ENCODE results near the gene BAX. TPM values are rescaled to one million over a fixed set of nuclear protein-coding genes. Genes with fewer than 3 reads are reported as not detected.

BAX gene
- total and polyA plus RNA-seq, 2 of the 13 experiments (the other 11 are each of a cell fraction or from before 2014, with no cell fraction given) = 139 to 176 TPM

DNA sequence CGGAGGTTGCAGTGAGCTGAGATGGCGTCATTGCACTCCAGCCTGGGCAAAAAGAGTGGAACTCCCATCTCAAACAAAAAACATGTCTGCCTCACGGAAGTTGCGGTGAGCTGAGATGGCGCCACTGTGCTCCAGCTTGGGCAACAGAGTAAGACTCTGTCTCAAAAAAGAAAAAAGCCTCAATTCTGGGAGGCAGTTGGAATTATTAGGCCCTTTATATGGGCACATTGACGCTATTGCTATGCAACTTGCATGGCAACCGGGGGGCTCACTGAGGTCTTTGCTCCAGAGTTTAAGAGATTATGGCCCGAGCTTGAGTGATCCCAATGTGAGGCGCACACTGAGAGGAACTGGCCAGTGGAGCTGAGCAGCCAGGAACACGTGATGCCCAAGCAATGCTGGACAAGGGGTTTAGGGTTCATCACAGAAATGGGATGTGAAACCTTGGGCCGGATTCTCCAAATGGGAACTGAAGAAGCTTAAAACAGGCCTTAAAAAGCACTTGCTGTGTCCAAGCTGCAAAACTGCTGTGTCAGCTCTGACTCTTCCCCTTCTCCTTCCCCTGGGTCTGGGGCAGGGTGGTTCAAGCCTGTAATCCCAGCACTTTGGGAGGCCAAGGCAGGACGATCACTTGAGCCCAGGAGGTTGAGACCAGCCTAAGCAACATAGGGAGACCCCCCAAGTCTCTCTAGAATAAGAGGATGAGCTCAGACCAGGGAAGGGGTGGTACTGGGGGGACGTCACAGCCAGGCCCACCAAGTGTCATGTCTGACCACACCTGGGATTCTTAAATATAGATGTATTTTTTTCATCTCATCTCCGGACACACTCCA, 12.9 kb downstream of the BAX start (continued):
- TF ChIP-seq, protein P1, sequence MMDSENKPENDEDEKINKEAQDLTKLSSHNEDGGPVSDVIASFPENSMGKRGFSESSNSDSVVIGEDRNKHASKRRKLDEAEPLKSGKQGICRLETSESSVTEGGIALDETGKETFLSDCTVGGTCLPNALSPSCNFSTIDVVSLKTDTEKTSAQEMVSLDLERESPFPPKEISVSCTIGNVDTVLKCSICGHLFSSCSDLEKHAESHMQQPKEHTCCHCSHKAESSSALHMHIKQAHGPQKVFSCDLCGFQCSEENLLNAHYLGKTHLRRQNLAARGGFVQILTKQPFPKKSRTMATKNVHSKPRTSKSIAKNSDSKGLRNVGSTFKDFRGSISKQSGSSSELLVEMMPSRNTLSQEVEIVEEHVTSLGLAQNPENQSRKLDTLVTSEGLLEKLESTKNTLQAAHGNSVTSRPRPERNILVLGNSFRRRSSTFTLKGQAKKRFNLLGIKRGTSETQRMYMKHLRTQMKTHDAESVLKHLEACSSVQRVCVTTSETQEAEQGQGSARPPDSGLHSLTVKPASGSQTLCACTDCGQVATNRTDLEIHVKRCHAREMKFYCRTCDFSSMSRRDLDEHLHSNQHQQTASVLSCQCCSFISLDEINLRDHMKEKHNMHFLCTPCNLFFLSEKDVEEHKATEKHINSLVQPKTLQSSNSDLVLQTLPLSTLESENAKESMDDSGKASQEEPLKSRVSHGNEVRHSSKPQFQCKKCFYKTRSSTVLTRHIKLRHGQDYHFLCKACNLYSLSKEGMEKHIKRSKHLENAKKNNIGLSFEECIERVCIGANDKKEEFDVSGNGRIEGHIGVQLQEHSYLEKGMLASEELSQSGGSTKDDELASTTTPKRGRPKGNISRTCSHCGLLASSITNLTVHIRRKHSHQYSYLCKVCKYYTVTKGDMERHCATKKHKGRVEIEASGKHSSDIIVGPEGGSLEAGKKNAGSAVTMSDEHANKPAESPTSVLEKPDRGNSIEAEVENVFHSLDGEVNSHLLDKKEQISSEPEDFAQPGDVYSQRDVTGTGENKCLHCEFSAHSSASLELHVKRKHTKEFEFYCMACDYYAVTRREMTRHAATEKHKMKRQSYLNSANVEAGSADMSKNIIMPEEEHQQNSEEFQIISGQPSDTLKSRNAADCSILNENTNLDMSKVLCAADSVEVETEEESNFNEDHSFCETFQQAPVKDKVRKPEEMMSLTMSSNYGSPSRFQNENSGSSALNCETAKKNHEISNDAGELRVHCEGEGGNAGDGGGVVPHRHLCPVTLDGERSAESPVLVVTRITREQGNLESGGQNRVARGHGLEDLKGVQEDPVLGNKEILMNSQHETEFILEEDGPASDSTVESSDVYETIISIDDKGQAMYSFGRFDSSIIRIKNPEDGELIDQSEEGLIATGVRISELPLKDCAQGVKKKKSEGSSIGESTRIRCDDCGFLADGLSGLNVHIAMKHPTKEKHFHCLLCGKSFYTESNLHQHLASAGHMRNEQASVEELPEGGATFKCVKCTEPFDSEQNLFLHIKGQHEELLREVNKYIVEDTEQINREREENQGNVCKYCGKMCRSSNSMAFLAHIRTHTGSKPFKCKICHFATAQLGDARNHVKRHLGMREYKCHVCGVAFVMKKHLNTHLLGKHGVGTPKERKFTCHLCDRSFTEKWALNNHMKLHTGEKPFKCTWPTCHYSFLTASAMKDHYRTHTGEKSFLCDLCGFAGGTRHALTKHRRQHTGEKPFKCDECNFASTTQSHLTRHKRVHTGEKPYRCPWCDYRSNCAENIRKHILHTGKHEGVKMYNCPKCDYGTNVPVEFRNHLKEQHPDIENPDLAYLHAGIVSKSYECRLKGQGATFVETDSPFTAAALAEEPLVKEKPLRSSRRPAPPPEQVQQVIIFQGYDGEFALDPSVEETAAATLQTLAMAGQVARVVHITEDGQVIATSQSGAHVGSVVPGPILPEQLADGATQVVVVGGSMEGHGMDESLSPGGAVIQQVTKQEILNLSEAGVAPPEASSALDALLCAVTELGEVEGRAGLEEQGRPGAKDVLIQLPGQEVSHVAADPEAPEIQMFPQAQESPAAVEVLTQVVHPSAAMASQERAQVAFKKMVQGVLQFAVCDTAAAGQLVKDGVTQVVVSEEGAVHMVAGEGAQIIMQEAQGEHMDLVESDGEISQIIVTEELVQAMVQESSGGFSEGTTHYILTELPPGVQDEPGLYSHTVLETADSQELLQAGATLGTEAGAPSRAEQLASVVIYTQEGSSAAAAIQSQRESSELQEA (CRISPR knock-in tag; IDR thresholded peaks at IDR 0.05; ENCODE audit: not compliant biosample characterization) = peak; percentile 29
- TF ChIP-seq ZNF616 (CRISPR knock-in tag; IDR thresholded peaks at IDR 0.05; ENCODE audit: low read depth) (no peak), ZNF383 (CRISPR knock-in tag; IDR thresholded peaks at IDR 0.05; ENCODE audit: borderline replicate concordance) (no peak), NRL (CRISPR knock-in tag; IDR thresholded peaks at IDR 0.05; ENCODE audit: borderline replicate concordance) (0 out of 2 replicates have a peak, but pooled peaks have one; percentile 57), ATF7 (IDR thresholded peaks at IDR 0.05) (no peak), ATF7 (CRISPR knock-in tag; IDR thresholded peaks at IDR 0.05) (no peak), ZNF530 (CRISPR knock-in tag; IDR thresholded peaks at IDR 0.05; ENCODE audit: low read depth) (no peak), ZFP82 (CRISPR knock-in tag; IDR thresholded peaks at IDR 0.05; ENCODE audit: borderline replicate concordance) (no peak), ZNF792 (CRISPR knock-in tag; IDR thresholded peaks at IDR 0.05) (no peak), ZNF329 (CRISPR knock-in tag; IDR thresholded peaks at IDR 0.05; ENCODE audit: low read depth) (no peak), SRSF4 (IDR thresholded peaks at IDR 0.05; ENCODE audit: low read depth, low read length, poor library complexity, severe bottlenecking) (peak; percentile 73)
- TF ChIP-seq, protein P2, sequence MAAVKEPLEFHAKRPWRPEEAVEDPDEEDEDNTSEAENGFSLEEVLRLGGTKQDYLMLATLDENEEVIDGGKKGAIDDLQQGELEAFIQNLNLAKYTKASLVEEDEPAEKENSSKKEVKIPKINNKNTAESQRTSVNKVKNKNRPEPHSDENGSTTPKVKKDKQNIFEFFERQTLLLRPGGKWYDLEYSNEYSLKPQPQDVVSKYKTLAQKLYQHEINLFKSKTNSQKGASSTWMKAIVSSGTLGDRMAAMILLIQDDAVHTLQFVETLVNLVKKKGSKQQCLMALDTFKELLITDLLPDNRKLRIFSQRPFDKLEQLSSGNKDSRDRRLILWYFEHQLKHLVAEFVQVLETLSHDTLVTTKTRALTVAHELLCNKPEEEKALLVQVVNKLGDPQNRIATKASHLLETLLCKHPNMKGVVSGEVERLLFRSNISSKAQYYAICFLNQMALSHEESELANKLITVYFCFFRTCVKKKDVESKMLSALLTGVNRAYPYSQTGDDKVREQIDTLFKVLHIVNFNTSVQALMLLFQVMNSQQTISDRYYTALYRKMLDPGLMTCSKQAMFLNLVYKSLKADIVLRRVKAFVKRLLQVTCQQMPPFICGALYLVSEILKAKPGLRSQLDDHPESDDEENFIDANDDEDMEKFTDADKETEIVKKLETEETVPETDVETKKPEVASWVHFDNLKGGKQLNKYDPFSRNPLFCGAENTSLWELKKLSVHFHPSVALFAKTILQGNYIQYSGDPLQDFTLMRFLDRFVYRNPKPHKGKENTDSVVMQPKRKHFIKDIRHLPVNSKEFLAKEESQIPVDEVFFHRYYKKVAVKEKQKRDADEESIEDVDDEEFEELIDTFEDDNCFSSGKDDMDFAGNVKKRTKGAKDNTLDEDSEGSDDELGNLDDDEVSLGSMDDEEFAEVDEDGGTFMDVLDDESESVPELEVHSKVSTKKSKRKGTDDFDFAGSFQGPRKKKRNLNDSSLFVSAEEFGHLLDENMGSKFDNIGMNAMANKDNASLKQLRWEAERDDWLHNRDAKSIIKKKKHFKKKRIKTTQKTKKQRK (IDR thresholded peaks at IDR 0.05; ENCODE audit: low read length) = no peak
- TF ChIP-seq, protein P3, sequence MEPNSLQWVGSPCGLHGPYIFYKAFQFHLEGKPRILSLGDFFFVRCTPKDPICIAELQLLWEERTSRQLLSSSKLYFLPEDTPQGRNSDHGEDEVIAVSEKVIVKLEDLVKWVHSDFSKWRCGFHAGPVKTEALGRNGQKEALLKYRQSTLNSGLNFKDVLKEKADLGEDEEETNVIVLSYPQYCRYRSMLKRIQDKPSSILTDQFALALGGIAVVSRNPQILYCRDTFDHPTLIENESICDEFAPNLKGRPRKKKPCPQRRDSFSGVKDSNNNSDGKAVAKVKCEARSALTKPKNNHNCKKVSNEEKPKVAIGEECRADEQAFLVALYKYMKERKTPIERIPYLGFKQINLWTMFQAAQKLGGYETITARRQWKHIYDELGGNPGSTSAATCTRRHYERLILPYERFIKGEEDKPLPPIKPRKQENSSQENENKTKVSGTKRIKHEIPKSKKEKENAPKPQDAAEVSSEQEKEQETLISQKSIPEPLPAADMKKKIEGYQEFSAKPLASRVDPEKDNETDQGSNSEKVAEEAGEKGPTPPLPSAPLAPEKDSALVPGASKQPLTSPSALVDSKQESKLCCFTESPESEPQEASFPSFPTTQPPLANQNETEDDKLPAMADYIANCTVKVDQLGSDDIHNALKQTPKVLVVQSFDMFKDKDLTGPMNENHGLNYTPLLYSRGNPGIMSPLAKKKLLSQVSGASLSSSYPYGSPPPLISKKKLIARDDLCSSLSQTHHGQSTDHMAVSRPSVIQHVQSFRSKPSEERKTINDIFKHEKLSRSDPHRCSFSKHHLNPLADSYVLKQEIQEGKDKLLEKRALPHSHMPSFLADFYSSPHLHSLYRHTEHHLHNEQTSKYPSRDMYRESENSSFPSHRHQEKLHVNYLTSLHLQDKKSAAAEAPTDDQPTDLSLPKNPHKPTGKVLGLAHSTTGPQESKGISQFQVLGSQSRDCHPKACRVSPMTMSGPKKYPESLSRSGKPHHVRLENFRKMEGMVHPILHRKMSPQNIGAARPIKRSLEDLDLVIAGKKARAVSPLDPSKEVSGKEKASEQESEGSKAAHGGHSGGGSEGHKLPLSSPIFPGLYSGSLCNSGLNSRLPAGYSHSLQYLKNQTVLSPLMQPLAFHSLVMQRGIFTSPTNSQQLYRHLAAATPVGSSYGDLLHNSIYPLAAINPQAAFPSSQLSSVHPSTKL (CRISPR knock-in tag; IDR thresholded peaks at IDR 0.05) = 0 out of 2 replicates have a peak, but pooled peaks have one; percentile 7
